Measurements from ENCODE around the gene GPANK1. TPM values are rescaled to one million over a fixed set of nuclear protein-coding genes. Genes with fewer than 3 reads are reported as not detected.
A peak's percentile ranks its signal among the peaks of the same experiment; 100 is the strongest.

GPANK1 gene
- total RNA-seq, 4 donors from 2014 or later, result 22.3 to 32.5 (median 24.3) TPM

DNA sequence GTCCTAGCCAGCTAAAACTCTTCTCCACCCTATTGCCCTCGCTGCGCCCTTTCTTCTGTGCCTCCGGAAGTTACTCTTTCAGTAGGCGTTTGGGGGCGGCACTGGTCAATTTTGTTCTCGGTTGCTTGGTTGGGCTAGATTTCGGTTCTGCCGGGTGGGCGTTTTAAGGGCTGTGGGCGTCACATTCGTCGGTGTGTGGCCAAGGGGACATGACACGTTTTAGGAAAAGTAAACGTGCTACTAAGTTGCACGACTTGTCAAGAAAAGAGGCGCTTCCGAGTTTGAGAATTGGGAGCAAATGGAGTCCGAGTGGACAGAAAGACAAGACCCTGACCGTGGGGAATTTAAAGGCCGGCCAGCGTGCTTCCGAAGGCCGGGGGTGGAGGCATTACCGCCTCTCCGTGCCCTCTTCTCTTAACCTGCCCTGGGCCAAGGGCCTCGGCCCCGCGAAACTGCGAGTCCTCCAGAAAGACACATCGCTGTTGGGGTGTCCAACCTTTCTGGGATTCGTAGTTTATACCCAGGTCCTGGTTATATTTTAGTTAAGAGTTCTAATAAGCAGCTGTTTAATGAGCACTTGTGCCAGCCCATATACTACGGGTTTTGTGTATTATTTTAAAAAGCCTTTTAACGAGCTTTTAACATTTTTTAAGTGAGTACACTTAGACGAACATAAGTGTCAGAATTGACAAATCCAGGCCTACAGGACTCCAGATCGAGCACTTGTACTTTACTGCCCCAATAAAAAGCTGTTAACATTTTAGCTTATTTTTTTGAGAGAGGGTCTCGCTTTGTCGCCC lies 11.7 kb downstream of the GPANK1 start:
- H3K4me3 ChIP-seq (ENCODE audit: low read depth, poor library complexity, severe bottlenecking), result peak overlapping the region; percentile 39
- intact Hi-C loops (cut with DNase I; ENCODE audit: low total_unique reads), result no loop called here
- DNase-seq (ENCODE audit: low spot score in 2 of 2), result peak; percentile 89 to 97
- peak in 1 of 2 donors; percentile 73 for TF ChIP-seq POLR2A (IDR thresholded peaks at IDR 0.05)
- TF ChIP-seq, protein P1, sequence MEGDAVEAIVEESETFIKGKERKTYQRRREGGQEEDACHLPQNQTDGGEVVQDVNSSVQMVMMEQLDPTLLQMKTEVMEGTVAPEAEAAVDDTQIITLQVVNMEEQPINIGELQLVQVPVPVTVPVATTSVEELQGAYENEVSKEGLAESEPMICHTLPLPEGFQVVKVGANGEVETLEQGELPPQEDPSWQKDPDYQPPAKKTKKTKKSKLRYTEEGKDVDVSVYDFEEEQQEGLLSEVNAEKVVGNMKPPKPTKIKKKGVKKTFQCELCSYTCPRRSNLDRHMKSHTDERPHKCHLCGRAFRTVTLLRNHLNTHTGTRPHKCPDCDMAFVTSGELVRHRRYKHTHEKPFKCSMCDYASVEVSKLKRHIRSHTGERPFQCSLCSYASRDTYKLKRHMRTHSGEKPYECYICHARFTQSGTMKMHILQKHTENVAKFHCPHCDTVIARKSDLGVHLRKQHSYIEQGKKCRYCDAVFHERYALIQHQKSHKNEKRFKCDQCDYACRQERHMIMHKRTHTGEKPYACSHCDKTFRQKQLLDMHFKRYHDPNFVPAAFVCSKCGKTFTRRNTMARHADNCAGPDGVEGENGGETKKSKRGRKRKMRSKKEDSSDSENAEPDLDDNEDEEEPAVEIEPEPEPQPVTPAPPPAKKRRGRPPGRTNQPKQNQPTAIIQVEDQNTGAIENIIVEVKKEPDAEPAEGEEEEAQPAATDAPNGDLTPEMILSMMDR (IDR thresholded peaks at IDR 0.05), result no peak
- 7 to 8% methylated on average over 37 of the region's 37 CpGs for WGBS, 2 donors

DNA sequence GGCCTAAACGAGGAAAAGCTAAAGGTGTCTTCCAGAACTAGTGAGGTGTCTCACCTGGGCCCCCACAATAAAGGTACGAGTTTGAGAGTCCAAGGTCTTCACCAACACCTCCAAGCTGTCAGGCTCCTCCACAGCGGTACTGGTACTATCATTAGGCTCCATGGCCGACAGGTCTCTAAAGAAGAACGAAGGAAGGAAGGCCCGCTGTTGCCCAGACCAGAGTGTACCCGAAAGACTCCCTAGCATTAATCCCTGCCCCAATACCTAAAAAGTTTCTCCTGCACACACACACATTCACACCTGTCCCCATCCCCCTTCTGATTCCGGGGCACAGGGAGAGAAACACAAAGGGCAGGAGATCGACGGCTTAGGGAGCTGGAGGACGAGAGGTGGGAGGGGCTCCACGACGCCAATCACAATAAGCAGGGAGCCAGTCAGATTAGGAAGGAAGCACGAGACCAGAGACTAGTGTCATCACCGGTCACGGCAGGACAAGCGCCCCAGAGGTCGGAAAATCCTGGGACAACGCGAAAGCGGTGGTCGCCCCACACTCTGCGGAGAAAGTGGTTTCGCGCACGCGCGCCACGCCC lies 13.1 kb downstream of the GPANK1 start:
- peak overlapping the region; percentile 63 for H3K4me3 ChIP-seq (ENCODE audit: low read depth, poor library complexity, severe bottlenecking)
- TF ChIP-seq, protein P1 (IDR thresholded peaks at IDR 0.05), result no peak
- TF ChIP-seq POLR2A (IDR thresholded peaks at IDR 0.05), result no peak
- intact Hi-C loops (cut with DNase I; ENCODE audit: low total_unique reads), result no loop called here
- WGBS, 2 donors, result 3 to 4% methylated on average over 29 of the region's 29 CpGs
- DNase-seq (ENCODE audit: low spot score in 2 of 2), result peak in 1 of 2 donors; percentile 96

DNA sequence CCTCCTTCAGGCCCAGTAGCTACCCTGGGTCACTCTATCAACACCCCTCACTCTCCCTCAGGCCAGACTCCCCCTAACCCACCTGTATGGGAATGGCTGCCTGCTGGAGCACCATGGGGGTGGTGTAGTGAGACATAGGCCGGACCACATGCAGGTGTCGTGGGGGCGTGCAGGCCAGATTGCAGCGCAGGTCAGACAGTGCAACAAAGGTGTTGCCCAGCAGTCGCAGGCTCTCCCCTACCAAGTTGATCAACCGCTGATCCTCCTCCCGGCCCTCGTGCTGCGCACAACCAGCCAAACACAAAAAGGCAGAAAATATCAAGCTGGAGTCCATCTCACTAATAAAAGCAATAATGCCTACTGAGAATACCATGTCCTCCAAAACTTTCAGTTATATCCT lies 19.5 kb downstream of the GPANK1 start:
- WGBS, 2 donors, result 90 to 98% methylated on average over 9 of the region's 9 CpGs
- intact Hi-C loops (cut with DNase I; ENCODE audit: low total_unique reads), result no loop called here
- H3K4me3 ChIP-seq (ENCODE audit: low read depth, poor library complexity, severe bottlenecking), result no peak overlapping the region
- TF ChIP-seq, protein P1 (IDR thresholded peaks at IDR 0.05), result no peak
- TF ChIP-seq POLR2A (IDR thresholded peaks at IDR 0.05), result no peak
- no peak for DNase-seq (ENCODE audit: low spot score in 2 of 2)

DNA sequence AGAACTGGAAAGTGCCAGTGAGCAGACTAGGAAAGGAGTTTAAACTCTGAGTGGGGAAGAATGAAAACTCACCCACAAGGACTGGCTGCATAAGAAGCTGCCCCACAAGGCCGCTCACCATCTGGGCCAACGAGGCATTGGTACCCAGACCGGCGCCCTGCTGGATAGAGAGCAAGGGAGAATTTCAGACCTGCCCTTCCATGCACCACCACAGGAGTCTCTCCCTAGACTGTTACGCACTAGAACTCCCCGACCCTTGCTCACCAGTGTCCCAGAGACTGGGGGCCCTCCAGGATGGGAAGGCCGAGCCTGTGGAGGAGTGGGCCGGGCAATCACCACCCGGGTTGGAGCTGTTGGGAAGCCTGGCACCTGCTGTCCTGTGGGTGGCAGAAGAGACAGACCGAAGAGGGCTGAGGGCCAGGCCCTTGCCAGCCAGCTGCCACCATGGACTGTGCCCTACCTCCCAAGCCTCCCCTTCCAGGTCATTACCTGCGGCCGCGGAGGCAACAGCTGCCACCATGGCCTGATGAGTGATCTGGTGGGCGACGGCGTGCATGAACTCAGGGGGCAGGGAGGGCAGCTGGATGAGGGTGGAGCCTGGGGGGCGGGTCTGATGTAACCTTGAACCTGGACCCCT lies 20.9 kb downstream of the GPANK1 start:
- 90 to 92% methylated on average over 15 to 17 of the region's 17 CpGs for WGBS, 2 donors
- DNase-seq (ENCODE audit: low spot score in 2 of 2), result no peak
- intact Hi-C loops (cut with DNase I; ENCODE audit: low total_unique reads), result no loop called here
- H3K4me3 ChIP-seq (ENCODE audit: low read depth, poor library complexity, severe bottlenecking), result no peak overlapping the region
- TF ChIP-seq, protein P1 (IDR thresholded peaks at IDR 0.05), result no peak
- TF ChIP-seq POLR2A (IDR thresholded peaks at IDR 0.05), result no peak

DNA sequence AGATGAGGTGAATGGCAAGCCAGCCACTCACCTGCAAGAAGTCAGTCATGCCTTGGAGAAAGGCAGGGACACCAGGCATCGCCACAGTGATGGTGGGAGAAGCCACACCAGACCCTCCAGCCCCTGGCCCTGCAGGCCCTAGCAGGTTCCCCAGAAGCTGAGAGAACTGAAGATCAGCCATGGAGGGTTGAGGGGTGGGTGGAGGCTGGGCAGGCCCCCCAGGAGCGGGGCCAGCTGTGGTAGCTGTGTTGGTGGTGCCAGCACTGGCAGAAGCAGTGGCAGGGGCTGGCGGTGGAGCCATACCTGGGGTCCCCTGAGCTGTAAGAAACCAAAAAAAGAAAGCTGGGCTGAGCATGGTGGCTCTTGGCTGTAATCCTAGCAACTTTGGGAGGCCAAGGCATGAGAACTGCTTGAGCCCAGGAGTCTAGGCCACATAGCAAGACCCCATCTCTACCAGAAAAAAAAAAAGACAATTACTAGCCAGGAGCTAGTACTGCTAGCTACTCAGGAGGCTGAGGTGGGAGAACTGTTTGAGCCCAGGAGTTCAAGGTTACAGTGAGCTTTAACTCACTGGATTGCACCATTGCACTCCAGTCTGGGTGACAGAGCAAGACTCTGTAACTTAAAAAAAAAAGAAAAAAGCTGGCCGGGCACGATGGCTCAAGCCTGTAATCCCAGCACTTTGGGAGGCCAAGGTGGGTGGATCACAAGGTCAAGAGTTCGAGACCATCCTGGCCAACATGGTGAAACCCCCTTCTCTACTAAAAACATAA lies 21.8 kb downstream of the GPANK1 start:
- no peak for DNase-seq (ENCODE audit: low spot score in 2 of 2)
- TF ChIP-seq POLR2A (IDR thresholded peaks at IDR 0.05), result no peak
- TF ChIP-seq, protein P1 (IDR thresholded peaks at IDR 0.05), result no peak
- no peak overlapping the region for H3K4me3 ChIP-seq (ENCODE audit: low read depth, poor library complexity, severe bottlenecking)
- 88 to 90% methylated on average over 6 of the region's 6 CpGs for WGBS, 2 donors
- intact Hi-C loops (cut with DNase I; ENCODE audit: low total_unique reads), result no loop called here
